Measurements from ENCODE around the gene USO1. TPM values are rescaled to one million over a fixed set of nuclear protein-coding genes. Genes with fewer than 3 reads are reported as not detected.
"Not testable (repeated sequence)": the region's sequence is repeated elsewhere in the genome, so short reads cannot be mapped to it uniquely, and the experiment has no call there.

The USO1 gene
- total and polyA plus RNA-seq, 12 donors: 27.4 to 109 (median 69.8) TPM

GRCh38 chr4:75786938-75787337 is 62.6 kb downstream of the USO1 start:
- WGBS, 4 donors: 73 to 93% (median 84%) methylated on average over 1 of the region's 1 CpG
- intact Hi-C loops (cut with DNase I): no loop called here

GRCh38 chr4:75790024-75790423 is 65.6 kb downstream of the USO1 start:
- H3K27ac ChIP-seq: no peak overlapping the region
- peaks cover 0 to 4% of the 10 kb centered on the region in 2 donors for H3K4me1 ChIP-seq (replicated peaks in 1 of 2)
- intact Hi-C loops (cut with DNase I): no loop called here
- DNase-seq: no peak
- H3K9me3 ChIP-seq (replicated peaks in 1 of 3): no peaks in the 10 kb centered on the region
- H3K4me3 ChIP-seq: no peak overlapping the region
- TF ChIP-seq POLR2A (IDR thresholded peaks at IDR 0.05): no peak
- TF ChIP-seq CTCF (IDR thresholded peaks at IDR 0.05): no peak
- WGBS, 4 donors: 87 to 96% (median 93%) methylated on average over 1 of the region's 1 CpG
- no peaks in the 10 kb centered on the region for H3K27me3 ChIP-seq
- H3K36me3 ChIP-seq (replicated peaks in 1 of 2): peaks cover 0 to 29% of the 10 kb centered on the region in 2 donors

More at GRCh38 chr4:75786938-75787337, 62.6 kb downstream of the USO1 start:
- Histone ChIP-seq H3K27me3 (no peaks in the 10 kb centered on the region), H3K27ac (no peak overlapping the region), H3K4me3 (no peak overlapping the region), H3K36me3 (replicated peaks in 1 of 2) (peaks cover 0 to 55% of the 10 kb centered on the region in 2 donors), H3K9me3 (replicated peaks in 1 of 3) (no peaks in the 10 kb centered on the region), H3K4me1 (replicated peaks in 1 of 2) (peaks cover 0 to 4% of the 10 kb centered on the region in 2 donors)
- TF ChIP-seq CTCF (IDR thresholded peaks at IDR 0.05) (no peak), POLR2A (IDR thresholded peaks at IDR 0.05) (no peak)
- no peak for DNase-seq

GRCh38 chr4:75800972-75801371 is 76.6 kb downstream of the USO1 start:
- Histone ChIP-seq H3K36me3 (replicated peaks in 1 of 2) (peaks cover 0 to 44% of the 10 kb centered on the region in 2 donors), H3K27ac (no peak overlapping the region), H3K27me3 (no peaks in the 10 kb centered on the region), H3K4me3 (no peak overlapping the region), H3K4me1 (replicated peaks in 1 of 2) (peaks cover 3 to 11% of the 10 kb centered on the region in 2 donors), H3K9me3 (replicated peaks in 1 of 3) (no peaks in the 10 kb centered on the region)
- TF ChIP-seq POLR2A (IDR thresholded peaks at IDR 0.05): no peak
- no peak for TF ChIP-seq CTCF (IDR thresholded peaks at IDR 0.05)
- intact Hi-C loops (cut with DNase I): no loop called here
- WGBS, 4 donors: 51 to 87% (median 60%) methylated on average over 1 of the region's 1 CpG
- DNase-seq: no peak

- WGBS, 4 donors: 55 to 68% (median 61%) methylated on average over 8 of the region's 8 CpGs
- H3K27ac ChIP-seq; H3K9me3 ChIP-seq (replicated peaks in 1 of 3); H3K4me3 ChIP-seq; intact Hi-C loops (cut with DNase I); H3K27me3 ChIP-seq; H3K4me1 ChIP-seq (replicated peaks in 1 of 2): not testable (repeated sequence)
- DNase-seq: peak in 6 of 7 donors; percentile 20 to 74 (median 61)
- H3K36me3 ChIP-seq (replicated peaks in 1 of 2): peaks cover 0 to 68% of the 10 kb centered on the region in 2 donors
Observed at GRCh38 chr4:75806035-75806434, 81.7 kb downstream of the USO1 start.

GRCh38 chr4:75817901-75818300 is 93.5 kb downstream of the USO1 start:
- no peaks in the 10 kb centered on the region for H3K27me3 ChIP-seq
- H3K27ac ChIP-seq: no peak overlapping the region
- no peaks in the 10 kb centered on the region for H3K4me1 ChIP-seq (replicated peaks in 1 of 2)
- 92 to 94% (median 93%) methylated on average over 2 of the region's 2 CpGs for WGBS, 4 donors
- no peak for DNase-seq
- intact Hi-C loops (cut with DNase I): no loop called here
- TF ChIP-seq POLR2A (IDR thresholded peaks at IDR 0.05) (no peak), CTCF (IDR thresholded peaks at IDR 0.05) (no peak)
- no peak overlapping the region for H3K4me3 ChIP-seq
- H3K9me3 ChIP-seq (replicated peaks in 1 of 3): no peaks in the 10 kb centered on the region
- peaks cover 0 to 30% of the 10 kb centered on the region in 2 donors for H3K36me3 ChIP-seq (replicated peaks in 1 of 2)

Data from adrenal gland (tissue), 12 donors.